Osteoblast (primary cell): Measurements from ENCODE around the gene SPEN. TPM values are rescaled to one million over a fixed set of nuclear protein-coding genes. Genes with fewer than 3 reads are reported as not detected.

ENCODE experiments used
- DNase-seq: peaks from one replicate; pipeline ENCODE4 v3.0.0; 2011; ENCODE audit warnings: low spot score, mixed read lengths; ENCODE audit not compliant: insufficient read length; ENCODE audit errors: missing footprints
- H2AFZ ChIP-seq: 2 replicates; pipeline ENCODE4 v1.6.0; 2011; ENCODE audit warnings: mild to moderate bottlenecking, low read length
- H3K27ac ChIP-seq: 2 replicates; pipeline ENCODE4 v1.5.1; 2011; ENCODE audit warnings: mild to moderate bottlenecking, low read depth, low read length, moderate library complexity
- H3K27me3 ChIP-seq: 2 replicates; pipeline ENCODE4 v1.6.0; 2012; ENCODE audit warnings: mild to moderate bottlenecking, control low read depth, inconsistent platforms, low read length, moderate library complexity; ENCODE audit not compliant: insufficient read depth
- H3K36me3 ChIP-seq: 2 replicates; pipeline ENCODE4 v1.5.1; 2011; ENCODE audit warnings: mild to moderate bottlenecking, low read length, control low read depth, moderate library complexity; ENCODE audit not compliant: insufficient read depth
- H3K4me1 ChIP-seq: 2 replicates; pipeline ENCODE4 v1.5.1; 2011; ENCODE audit warnings: mild to moderate bottlenecking, low read length, control low read depth, moderate library complexity; ENCODE audit not compliant: insufficient read depth
- H3K4me2 ChIP-seq: 2 replicates; pipeline ENCODE4 v1.6.0; 2011; ENCODE audit warnings: mild to moderate bottlenecking, low read length; ENCODE audit not compliant: insufficient read depth
- H3K4me3 ChIP-seq: fragments of 200-600 bp; sonication (generic); 3 replicates; pipeline ENCODE4 v1.5.1; 2012; ENCODE audit warnings: mild to moderate bottlenecking, low read length, inconsistent platforms; ENCODE audit not compliant: insufficient read depth
- H3K79me2 ChIP-seq: 2 replicates; pipeline ENCODE4 v1.6.0; 2012; ENCODE audit warnings: mild to moderate bottlenecking, low read length, control low read depth, inconsistent platforms; ENCODE audit not compliant: insufficient read depth
- H3K9me3 ChIP-seq: 2 replicates; pipeline ENCODE4 v1.5.1; 2011; ENCODE audit warnings: low read depth, low read length, control low read depth
- H4K20me1 ChIP-seq: 2 replicates; pipeline ENCODE4 v1.6.0; 2012; ENCODE audit warnings: mild to moderate bottlenecking, low read length, control low read depth; ENCODE audit not compliant: insufficient read depth
- total RNA-seq: library from RNA; depleted of rRNA; stranded (reverse); fragments of >200 nt; gene quantifications from 2 replicates; pipeline ENCODE4 v1.2.3, GENCODE V29; 2012
- TF ChIP-seq, protein P1 (sequence below): IDR thresholded peaks from 2 replicates; pipeline ENCODE4 v1.5.1; 2011; ENCODE audit warnings: mild to moderate bottlenecking, low read depth, low read length, moderate library complexity; ENCODE audit errors: extremely low read depth

Gene SPEN
- total RNA-seq, 1 donor = 21.0 TPM

DNA sequence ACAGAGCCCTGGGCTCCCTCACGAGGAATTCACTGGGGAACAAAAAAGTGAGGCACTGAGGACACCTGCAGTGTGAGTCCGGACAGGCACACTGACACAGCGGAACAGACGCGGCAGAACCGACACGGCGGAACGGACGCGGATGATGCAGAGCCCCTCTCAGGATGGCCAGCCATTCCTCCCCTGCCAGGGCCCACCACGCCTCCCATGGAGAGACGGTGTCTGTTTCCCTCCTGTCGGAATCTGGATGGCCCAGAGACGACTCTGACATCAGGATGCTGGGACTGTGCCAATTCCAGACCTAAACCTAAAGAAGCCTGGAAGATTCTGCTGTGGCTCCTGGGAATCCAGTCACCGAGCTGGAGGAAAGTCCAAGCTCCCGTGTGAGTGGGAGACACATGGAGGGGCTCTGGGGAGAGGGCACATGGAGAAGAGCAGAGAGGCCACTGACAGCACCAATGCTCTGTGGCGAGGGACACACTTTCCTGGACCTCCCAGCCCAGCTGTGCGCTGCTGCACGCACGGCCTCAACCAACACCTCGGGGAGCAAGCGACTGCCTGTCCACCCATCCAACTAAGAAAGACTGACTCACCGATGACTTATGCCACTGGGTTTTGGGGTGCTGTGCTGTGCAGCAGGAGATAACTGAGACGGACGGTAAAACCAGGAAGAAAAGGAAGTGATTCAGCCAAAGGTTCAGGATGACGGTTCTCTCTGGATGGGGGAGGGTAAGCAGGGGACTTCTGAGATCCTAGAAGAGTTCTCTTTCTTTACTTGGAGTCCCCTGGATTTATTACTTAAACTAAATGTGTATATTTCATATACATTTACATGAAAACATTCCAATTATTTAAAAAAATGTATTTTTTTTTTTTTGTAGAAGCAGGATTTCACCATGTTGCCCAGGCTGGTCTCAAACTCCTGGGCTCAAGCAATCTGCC lies 105.1 kb downstream of the SPEN start:
- peak; percentile 96 for DNase-seq
- peaks cover 76% of the 10 kb centered on the region for H3K4me1 ChIP-seq
- no peaks in the 10 kb centered on the region for H3K9me3 ChIP-seq
- H2AFZ ChIP-seq = no peak overlapping the region
- peak overlapping the region; percentile 13 for H3K4me3 ChIP-seq
- peaks cover 70% of the 10 kb centered on the region for H3K79me2 ChIP-seq
- peaks cover 3% of the 10 kb centered on the region for H3K36me3 ChIP-seq
- H3K4me2 ChIP-seq = peak overlapping the region; percentile 54
- H3K27me3 ChIP-seq = no peaks in the 10 kb centered on the region
- peaks cover 13% of the 10 kb centered on the region for H4K20me1 ChIP-seq
- TF ChIP-seq, protein P1, sequence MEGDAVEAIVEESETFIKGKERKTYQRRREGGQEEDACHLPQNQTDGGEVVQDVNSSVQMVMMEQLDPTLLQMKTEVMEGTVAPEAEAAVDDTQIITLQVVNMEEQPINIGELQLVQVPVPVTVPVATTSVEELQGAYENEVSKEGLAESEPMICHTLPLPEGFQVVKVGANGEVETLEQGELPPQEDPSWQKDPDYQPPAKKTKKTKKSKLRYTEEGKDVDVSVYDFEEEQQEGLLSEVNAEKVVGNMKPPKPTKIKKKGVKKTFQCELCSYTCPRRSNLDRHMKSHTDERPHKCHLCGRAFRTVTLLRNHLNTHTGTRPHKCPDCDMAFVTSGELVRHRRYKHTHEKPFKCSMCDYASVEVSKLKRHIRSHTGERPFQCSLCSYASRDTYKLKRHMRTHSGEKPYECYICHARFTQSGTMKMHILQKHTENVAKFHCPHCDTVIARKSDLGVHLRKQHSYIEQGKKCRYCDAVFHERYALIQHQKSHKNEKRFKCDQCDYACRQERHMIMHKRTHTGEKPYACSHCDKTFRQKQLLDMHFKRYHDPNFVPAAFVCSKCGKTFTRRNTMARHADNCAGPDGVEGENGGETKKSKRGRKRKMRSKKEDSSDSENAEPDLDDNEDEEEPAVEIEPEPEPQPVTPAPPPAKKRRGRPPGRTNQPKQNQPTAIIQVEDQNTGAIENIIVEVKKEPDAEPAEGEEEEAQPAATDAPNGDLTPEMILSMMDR = no peak
- peak overlapping the region; percentile 93 for H3K27ac ChIP-seq

DNA sequence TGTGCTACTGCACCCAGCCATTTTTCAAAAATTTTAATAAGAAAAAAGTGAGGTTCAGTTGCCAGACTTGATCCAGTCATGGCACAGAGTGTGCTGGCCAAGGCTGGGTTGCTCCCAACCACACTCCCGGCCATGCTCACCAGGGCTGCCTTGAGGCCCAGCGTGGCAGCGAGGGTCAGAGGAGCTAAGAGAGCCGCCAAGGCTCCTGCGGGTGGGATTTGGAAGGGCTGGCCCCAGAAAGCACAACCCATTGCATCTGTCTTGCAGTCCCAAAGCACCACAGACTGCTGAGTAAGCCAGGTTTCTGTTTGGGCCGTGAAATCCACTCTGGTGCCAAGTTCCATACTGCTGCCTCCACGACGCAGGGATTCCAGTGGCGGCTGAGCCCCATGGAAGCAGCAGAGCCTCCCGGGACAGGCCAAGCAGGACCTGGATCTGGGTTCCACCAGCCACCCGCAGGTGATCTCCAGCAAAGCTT lies 105.8 kb downstream of the SPEN start:
- Histone ChIP-seq H3K4me1 (peaks cover 77% of the 10 kb centered on the region), H2AFZ (no peak overlapping the region), H3K27ac (peak overlapping the region; percentile 93), H3K27me3 (no peaks in the 10 kb centered on the region), H3K4me2 (peak overlapping the region; percentile 3), H4K20me1 (peaks cover 16% of the 10 kb centered on the region), H3K36me3 (no peaks in the 10 kb centered on the region), H3K9me3 (no peaks in the 10 kb centered on the region), H3K4me3 (no peak overlapping the region), H3K79me2 (peaks cover 71% of the 10 kb centered on the region)
- TF ChIP-seq, protein P1 = no peak
- peak; percentile 78 for DNase-seq

DNA sequence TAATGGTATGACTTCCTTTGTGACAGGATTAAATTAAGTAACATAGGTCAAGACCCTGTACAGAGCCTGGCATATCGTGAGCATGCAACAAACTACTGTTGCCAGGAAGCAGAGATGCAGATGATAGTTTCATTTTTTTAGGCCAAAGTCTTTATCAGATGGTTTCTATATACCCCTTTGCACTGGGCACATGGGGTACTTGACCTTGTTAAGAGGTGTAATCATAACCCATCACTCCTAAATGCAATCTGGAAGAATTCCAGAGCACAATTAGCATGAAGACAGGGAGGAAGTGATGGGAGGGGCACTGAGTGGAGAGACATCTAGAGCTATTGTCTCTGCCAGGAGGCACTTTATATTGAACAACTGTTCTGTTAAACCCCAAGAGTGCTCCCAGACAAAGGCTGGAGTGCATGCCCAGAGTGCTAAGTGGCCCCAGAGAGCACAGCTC lies 106.3 kb downstream of the SPEN start:
- no peak overlapping the region for H3K4me3 ChIP-seq
- peaks cover 76% of the 10 kb centered on the region for H3K79me2 ChIP-seq
- H3K27me3 ChIP-seq = no peaks in the 10 kb centered on the region
- H2AFZ ChIP-seq = no peak overlapping the region
- H3K4me2 ChIP-seq = peak overlapping the region; percentile 8
- H4K20me1 ChIP-seq = peaks cover 16% of the 10 kb centered on the region
- H3K27ac ChIP-seq = peak overlapping the region; percentile 93
- DNase-seq = no peak
- H3K4me1 ChIP-seq = peaks cover 77% of the 10 kb centered on the region
- no peaks in the 10 kb centered on the region for H3K9me3 ChIP-seq
- TF ChIP-seq, protein P1 = no peak
- H3K36me3 ChIP-seq = no peaks in the 10 kb centered on the region

DNA sequence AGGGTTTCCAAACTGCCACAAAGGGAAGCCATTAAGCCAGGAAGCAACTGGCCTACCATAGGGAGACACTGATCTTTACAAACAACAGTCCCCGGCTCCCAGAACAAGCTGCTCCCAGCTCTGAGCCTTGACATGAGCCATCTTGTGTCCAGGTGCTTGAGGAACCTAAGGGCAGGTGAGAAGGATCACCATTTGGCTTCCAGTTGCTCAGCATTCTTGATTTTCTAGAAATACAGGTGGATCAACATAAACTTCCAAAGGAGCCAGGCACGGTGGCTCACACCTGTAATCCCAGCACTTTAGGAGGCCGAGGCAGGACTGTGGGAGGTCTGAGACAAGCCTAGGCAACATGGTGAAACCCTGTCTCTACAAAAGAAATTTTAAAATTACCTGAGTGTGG lies 106.8 kb downstream of the SPEN start:
- H3K79me2 ChIP-seq = peaks cover 80% of the 10 kb centered on the region

More for the DNA sequence above, 106.8 kb downstream of the SPEN start:
- Histone ChIP-seq H3K27me3 (no peaks in the 10 kb centered on the region), H2AFZ (no peak overlapping the region), H3K4me1 (peaks cover 76% of the 10 kb centered on the region), H3K4me2 (no peak overlapping the region), H3K9me3 (no peaks in the 10 kb centered on the region), H3K4me3 (no peak overlapping the region), H3K36me3 (no peaks in the 10 kb centered on the region), H4K20me1 (peaks cover 16% of the 10 kb centered on the region), H3K27ac (no peak overlapping the region)
- DNase-seq = peak; percentile 52
- TF ChIP-seq, protein P1 = no peak
